Astrocyte of the spinal cord (primary cell): ENCODE data around the gene NUDT17.

ENCODE experiments used
- DNase-seq: peaks from one replicate; pipeline ENCODE4 v3.0.0; 2011; ENCODE audit warnings: low read depth, low spot score
- H3K4me3 ChIP-seq: 2 replicates; pipeline ENCODE4 v1.5.1; 2011; ENCODE audit warnings: low read depth, mild to moderate bottlenecking, low read length, moderate library complexity
- in situ Hi-C: cut with HindIII; loops from 2 replicates; pipeline ENCODE4 v1.10.0; 2017; ENCODE audit warnings: low sequenced_read_pairs
- TF ChIP-seq, protein P1 (sequence below): IDR thresholded peaks from 2 replicates; pipeline ENCODE4 v1.5.1; 2012; ENCODE audit warnings: low read depth, mild to moderate bottlenecking, low read length, inconsistent platforms

Gene NUDT17

GRCh38 chr1:145887631-145888030 is 42.2 kb downstream of the NUDT17 start:
- in situ Hi-C loops, result no loop called here
- TF ChIP-seq, protein P1, sequence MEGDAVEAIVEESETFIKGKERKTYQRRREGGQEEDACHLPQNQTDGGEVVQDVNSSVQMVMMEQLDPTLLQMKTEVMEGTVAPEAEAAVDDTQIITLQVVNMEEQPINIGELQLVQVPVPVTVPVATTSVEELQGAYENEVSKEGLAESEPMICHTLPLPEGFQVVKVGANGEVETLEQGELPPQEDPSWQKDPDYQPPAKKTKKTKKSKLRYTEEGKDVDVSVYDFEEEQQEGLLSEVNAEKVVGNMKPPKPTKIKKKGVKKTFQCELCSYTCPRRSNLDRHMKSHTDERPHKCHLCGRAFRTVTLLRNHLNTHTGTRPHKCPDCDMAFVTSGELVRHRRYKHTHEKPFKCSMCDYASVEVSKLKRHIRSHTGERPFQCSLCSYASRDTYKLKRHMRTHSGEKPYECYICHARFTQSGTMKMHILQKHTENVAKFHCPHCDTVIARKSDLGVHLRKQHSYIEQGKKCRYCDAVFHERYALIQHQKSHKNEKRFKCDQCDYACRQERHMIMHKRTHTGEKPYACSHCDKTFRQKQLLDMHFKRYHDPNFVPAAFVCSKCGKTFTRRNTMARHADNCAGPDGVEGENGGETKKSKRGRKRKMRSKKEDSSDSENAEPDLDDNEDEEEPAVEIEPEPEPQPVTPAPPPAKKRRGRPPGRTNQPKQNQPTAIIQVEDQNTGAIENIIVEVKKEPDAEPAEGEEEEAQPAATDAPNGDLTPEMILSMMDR, result no peak
- H3K4me3 ChIP-seq, result no peak overlapping the region
- no peak for DNase-seq

DNA sequence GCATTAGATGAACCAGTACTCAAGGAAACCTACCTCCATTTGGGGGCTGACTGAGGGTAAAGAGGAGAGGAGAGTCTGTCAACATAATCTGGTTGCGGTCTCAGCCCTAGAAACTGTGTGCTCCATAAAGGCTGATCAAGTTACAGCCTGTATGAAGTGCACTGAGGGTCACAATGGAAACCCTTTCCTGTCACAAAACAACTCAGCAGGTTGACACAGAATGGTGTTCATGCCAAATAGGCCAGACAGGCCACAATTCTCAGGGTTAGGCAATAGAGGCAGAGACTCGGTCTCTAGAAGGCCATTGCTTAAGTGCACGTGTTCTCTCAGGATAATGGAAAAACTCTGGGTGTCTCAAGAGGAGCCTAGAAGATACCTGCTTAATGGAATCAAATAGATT is 44.3 kb downstream of the NUDT17 start:
- no peak for DNase-seq

DNA sequence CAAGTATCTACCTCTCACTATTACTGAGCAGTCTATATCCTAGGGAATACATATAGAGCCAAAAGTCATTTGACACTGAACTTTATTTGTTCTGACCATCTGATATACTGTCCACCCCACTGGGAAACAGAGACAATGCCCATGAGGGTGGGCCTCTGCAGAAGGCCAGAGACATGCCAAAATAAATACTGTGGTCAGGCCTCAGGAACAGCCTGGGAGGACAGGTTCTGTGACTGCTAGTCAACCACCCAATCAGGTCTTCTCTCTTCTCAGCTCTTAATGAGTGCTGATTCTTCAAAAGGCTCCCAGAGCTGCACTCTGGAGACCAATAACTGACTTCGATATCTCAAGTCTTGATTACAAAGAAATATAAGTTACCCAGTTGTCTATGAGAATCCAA is 45.7 kb downstream of the NUDT17 start:
- peak; percentile 88 for DNase-seq
- in situ Hi-C loops, result no loop called here
- H3K4me3 ChIP-seq, result no peak overlapping the region
- TF ChIP-seq, protein P1, result no peak

More for the DNA sequence above, 44.3 kb downstream of the NUDT17 start:
- in situ Hi-C loops, result no loop called here
- TF ChIP-seq, protein P1, result no peak
- no peak overlapping the region for H3K4me3 ChIP-seq

DNA sequence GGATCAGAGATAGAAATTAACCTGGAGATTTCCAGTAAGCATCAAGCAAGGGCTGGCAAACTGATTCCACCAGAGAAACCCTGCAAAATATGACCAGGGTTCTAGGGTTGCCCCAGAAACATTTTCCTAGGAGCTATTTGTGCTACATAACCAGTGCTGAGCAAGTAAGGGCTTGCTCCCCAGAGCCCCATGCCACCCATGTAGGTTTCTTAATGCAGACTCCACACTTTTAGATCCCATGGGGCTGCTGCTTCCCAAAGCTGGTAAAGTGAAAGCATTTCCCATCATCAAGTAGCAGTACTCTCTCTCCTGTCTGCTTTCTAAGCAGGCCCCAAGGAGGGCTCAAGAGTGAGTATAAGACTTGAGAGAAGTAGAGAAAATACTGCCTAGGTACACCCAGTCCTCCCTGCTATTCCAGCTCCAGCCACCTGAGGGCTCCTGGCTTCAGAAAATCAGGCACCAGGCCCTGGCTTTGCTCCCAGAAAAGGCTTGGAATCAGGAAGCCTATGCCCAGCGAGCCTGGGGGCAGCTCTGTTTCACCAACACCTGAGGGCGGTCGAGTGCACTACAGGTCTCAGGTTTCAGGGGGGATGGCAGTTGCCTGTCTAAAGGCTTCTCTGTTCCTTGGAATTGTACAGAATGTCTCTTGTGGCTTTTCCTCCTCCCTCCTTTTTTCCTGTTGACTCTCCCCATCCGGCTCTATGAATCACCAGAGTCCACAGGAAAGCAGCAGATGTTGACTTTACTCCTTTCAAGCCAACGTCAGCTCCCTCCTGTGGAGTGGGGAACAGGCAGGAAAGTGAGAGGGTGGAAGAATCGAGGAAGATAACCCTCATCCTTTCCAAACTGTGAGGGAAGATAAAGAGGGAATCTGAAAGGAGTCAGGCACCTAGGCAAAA is 46.4 kb downstream of the NUDT17 start:
- in situ Hi-C loops, result no loop called here
- no peak overlapping the region for H3K4me3 ChIP-seq
- peak; percentile 100 for DNase-seq
- TF ChIP-seq, protein P1, result peak; percentile 97

DNA sequence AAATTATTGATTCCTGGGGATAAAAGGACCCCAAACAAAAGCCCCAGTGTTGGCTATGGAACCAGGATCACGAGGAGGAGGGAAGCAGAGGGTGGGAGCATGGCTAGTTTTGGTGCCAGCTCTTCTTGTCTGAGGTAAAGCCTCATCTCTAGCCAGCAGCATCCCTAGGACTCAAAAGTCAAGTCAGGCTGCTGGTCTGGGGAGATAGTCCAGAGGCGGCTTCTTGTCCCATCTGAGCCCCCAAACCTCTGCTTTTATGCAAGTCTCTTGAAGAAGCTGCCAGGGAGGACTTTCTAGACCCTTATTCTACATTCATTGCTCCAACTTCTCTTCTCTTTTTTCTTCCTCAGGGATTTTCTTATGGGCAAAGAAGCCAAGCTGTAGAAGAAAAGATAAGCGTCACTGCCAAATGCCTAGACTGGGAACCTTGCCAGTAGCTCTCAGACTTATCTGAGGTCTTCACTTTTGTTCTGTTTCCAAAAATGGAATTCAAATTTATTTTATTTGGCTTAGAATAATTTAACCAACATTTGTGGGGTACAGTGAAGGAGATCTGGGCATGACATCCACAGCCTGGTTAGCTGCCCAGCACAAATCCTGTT is 47.2 kb downstream of the NUDT17 start:
- H3K4me3 ChIP-seq, result no peak overlapping the region
- peak; percentile 61 for DNase-seq
- TF ChIP-seq, protein P1, result no peak
- in situ Hi-C loops, result no loop called here

- TF ChIP-seq, protein P1, result no peak
- in situ Hi-C loops, result no loop called here
Measured at GRCh38 chr1:145893306-145894055, 48.1 kb downstream of the NUDT17 start.

More at GRCh38 chr1:145893306-145894055, 48.1 kb downstream of the NUDT17 start:
- DNase-seq, result no peak
- no peak overlapping the region for H3K4me3 ChIP-seq
